Activated CD4-positive, CD25-positive, alpha-beta regulatory T cell (primary cell): ENCODE measurements around the gene DOCK4.

Experiments
- DNase-seq, 4 experiments: peaks; one replicate each; lab custom pipeline; 2025; lab: John Stamatoyannopoulos, UW

The DOCK4 gene

DNA sequence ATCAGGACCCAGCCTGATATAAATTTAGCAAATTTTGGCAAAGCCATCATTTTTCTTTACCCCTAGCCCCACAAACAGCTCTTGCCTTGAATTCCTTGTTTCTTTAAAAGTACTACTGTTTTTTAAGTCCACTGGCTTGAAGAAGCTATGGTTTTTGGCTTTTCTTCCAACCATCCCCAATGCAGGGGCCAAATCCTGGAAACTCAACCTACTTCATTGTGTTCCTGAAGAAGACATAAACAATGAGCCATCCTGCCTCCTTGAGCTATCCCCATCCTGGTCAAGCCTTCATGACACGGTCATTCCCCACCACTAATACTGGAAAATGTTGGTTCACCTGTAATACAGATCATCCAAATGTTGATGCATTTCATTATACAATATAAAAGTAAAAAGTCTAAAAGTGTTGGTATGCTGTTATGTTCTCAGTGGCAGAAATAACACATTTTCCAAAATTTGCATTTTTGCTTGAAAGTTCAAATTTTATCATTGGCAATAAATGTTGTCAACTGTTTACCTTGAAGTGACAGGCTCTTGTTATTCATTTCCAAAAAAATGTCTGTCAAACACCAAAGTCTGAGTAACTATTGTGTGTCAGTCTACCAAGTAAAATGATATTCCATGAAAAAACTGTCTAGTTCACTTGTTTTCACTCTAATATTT is 92.2 kb downstream of the DOCK4 start:
- no peak for DNase-seq

DNA sequence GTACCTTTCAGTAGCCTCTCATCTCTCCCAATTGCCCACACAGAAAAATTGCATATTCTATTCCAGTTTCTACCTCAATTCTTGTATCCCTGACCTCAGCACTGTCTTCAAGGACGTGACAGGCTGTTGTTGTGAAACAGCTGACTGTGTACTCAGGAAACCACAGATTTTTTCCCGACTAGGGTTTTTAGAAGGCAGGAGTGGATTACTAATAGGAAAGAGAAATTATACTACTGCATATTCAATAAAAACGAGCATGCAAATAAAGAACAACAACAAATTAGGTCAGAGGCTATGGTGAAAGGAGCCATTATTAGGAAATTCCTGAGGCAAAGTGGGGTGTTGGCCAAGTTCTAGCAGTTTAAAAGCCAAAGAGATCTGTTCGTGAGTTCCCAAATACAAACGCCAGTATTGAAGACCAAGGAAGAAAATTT is 93.4 kb downstream of the DOCK4 start:
- no peak for DNase-seq

DNA sequence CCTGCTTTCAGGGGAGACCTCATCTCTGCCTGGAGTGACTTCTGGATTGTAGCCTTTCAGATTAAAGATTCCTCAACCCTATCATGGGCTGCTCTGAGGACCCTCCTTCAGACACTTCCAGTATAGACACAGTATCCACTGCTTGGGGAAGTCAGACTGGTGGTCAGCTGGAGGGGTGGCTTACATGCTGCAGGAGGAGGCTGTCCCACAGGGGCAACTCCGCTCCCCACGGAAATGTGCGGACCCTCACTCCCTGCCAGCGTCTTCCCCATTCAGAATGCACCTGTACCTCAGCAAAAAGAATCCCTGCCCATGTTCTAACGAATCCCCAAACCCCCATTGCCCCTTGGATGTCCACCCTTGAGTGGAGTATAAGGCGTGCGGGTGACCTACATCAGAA is 95.5 kb downstream of the DOCK4 start:
- DNase-seq: no peak

DNA sequence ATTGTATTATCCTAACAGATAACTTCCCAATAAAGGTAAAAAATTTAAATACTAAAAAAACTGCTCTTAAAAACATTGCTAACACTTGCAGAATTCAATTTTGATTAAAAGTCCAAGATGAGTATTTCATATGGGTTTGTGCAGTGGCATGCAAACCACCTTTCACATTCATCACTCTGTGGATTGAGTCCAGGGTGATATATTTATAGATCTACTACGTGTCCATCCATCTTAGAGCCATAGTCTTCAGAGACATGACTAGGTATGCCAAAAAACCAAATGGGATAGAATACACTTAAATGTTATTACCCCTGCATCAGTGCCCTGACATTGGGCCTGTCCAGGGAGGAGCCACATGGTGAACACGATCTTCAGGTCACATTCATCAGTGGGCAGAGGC is 96.0 kb downstream of the DOCK4 start:
- no peak for DNase-seq

DNA sequence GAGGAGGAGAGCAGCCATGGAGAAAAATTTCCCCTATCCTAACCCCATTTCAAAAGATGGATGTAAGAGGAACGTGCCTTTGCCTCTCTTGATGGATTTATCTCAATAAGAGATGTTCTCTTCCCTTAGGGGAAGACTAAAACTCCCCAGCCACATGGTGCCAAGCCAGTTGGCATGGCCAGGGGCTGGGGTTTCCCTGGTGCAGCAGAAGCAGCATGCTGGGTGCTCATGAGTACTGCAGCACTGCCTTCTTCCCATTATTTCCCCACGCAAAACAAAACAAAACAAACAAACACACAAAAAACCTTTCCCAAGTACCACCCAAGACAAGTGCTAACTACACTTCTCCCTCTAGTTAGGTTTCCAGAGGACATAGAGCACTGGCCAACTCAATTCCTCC is 97.2 kb downstream of the DOCK4 start:
- no peak for DNase-seq

DNA sequence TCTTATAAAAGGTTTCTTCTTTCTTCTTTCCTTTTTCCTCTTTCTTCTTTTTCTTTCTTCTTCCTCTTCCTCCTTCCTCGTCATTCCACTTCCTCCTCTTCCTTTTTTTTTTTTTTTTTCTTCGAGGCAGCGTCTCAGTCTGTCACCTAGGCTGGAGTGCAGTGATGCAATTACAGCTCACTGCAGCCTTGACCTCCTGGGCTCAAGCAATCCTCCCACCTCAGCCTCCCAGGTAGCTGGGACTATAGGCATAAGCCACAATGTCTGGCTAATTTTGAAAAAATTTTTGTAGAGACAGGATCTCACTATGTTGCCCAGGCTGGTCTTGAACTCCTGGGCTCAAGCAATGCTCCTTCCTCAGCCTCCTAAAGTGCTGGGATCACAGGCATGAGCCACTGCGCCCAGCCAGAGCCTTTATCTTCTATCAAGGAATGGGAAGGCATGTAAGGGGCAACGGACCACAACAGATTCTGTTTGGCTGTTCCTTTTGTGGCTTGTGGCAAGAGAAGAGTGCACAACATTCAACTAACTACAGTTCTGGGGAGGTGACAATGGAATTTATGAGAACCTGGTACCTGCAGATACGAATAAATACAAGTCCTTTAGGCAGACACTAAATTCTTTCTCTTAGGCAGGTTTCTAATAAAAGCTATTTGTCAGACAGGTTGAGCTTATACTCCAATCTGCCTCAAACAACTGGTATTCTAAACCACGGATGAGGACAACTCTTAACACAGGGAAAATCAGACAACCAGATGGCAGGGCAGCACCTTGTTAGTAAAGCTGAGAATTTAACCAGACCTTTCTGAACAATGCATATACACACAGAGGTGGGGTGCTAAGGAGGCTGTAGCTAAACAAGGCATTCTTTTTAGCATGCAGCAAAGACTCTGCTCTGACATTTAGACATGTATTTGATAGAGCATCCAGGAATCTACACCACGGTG is 100.3 kb downstream of the DOCK4 start:
- DNase-seq: no peak

DNA sequence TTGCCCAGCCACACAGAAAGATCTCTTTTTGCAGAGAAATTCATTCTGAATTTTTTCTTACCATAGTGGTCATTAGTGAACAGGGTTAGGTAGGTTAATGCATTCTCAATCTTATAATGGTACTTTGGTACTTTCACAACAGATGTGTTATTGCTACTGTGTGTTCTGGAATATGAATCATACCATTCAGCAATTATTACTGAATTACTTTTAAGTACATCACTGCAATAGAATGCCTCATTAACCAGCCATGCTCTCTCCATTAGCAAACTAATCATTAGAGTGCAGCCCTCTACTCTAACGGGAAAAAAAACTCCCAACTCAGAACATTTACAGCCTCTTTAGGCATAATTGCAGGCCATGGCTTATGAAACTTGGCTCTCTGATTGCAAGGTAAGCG is 102.1 kb downstream of the DOCK4 start:
- DNase-seq: no peak

DNA sequence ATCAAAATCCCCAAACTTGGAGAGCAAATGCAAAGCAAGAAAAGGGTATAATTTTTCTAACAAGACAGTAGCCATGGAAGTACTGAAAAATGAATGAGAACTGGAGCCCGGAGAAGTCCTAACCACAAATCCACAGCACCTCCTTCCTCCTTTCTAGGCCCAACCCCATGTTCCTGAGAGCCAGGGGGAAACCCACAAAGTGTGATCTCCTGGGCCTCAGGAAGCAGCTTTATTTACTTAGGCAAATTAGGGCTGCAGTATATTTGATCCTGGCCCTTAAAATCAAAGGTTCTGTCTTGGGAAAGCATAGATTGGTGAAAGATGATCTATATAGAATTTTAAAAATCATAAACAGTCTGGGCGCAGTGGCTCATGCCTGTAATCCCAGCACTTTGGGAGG is 103.0 kb downstream of the DOCK4 start:
- DNase-seq: no peak

DNA sequence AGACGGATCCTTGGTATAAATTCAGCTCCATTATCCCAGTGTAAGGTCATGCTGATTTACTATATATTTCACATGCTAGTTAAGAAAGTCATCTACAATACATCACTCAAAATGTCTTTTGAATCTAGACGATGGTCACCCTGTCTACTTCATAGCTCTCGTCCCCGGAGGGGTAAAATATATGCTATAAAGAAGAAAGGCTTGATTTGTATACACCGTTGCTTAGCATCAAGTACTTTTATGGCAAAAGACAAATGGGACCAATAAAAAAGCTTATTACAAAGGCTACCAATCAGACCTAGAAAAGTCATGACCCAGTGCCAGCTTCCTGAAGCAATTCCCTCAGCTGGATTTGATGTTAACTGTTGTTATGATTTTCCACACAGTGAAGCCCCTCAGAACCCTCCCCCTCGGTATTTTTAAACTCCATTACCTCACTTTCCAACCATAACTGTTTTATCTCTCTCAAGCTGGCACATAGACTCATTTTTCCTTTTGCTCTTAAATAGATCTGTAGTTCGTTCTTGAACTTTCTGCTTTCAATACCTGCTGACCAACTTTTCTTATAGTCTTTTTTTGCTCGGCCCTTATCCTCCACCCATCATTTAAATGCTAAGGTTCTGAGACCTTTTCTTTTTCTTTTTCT is 104.9 kb downstream of the DOCK4 start:
- DNase-seq: no peak

DNA sequence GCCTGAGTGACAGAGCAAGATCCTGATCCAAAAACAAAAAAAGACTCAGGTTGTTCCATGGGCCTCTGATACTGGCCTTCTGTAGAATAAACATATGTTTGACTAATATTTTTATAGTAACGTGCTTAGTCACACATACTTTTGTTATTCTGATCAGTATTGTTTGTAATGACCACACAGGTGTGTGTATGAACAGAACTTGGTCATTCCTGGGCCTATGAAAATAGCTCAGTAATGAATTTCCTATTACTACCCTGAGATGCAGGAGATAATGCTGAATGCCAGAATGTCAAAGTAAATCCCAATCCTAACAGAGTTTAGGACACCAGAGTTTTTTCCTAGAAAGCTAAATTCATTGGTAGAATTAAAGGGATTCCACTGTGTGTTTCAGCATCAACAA is 108.7 kb downstream of the DOCK4 start:
- no peak for DNase-seq

DNA sequence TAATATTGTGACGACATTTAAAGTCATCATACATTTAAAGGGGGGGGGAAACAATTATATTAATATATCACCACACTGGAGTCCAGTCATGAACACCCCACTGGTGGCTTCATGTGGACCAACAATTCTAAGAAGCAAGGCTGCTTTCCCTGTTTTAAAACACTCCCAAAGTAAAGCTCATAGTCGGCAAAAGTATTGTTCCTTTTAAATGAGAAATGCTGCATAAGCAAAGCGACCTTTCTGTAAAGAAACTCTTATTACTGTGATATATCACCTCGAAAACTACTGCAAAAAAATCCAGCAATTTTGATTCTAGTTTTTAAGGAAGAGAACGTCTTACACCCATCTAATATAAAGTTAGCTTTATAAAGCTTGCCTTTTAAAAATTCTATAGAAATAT is 112.8 kb downstream of the DOCK4 start:
- no peak for DNase-seq

DNA sequence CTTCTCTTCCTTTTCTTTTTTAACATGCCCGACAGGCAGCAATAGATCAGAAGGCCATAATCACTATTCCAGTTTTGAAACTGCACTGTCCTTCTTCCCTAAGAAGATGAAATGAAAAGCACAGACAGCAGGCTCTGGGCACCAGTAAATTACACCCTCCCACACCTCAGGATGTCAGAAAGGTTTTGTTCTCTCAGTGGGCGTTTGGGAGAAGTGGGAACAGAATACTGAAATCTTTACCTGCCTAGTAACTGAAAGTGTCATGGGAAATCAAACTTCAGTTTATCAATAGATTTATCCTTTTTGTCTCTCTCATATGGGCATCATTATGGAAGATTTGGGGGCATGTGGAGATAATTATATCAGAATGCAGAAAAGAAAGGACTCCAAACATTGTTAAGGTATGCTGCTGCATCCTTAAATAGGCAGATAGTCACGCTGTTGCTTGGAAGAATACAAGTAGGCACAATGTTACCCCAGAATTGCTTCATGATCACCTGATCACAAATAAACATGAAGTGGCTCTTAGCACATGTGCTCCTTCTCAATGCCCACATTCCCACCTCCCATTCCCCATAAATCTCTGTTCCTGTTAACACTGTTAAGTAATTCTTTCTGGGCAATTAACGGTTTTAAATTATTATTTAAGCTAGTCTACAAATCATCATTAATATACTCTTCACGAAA is 113.3 kb downstream of the DOCK4 start:
- no peak for DNase-seq

DNA sequence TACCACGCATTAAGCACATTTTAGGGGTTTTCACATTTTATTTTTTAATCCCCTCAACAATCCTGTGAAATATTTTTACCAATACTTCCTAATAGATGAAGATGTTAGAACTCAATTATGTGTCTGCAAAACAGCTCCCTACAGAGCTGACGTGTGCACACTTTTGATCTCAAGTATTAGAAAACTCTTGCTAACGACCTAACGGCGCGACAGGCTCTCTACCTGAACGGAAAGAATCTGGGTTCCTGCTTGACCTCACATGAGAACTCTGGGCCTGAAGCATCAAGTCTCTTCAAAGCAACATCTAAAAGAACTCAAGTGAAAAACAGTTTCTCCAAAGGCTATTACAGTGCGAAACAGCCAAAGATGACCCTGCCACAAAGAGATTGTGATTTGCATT is 113.9 kb downstream of the DOCK4 start:
- no peak for DNase-seq

DNA sequence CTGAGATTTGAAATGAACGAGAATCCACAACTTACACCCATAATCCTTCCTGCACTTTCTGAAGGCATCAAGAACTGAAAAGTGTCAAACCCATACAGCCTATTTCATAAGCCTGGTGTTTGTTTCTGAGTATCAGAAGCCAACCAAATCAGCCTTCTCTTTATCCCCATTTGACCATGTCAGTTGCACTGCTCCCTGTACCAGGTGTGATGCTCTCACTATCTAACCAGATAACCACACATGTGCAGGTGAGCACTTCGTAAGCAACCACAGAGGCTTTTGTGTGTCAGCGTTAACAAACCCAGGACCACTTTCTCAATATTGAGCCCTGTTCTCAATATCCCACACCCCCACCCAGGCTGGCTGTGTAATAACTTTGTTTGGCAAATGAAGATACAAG is 114.4 kb downstream of the DOCK4 start:
- DNase-seq: no peak

DNA sequence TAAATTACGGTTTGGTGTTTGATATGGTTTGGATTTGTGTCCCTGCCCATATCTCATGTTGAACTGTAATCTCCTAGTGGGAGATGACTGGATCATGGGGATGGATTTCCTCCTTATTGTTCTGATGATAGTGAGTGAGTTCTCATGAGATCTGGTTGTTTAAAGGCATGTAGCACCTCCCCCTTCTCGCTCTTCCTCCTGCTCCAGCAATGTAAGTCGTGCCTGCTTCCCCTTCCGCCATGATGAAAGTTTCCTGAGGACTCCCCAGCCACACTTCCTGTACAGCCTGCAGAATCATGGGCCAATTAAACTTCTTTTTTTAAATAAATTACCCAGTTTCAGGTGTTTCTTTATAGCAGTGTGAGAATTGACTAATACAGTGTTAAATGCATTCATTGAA is 116.6 kb downstream of the DOCK4 start:
- no peak for DNase-seq

DNA sequence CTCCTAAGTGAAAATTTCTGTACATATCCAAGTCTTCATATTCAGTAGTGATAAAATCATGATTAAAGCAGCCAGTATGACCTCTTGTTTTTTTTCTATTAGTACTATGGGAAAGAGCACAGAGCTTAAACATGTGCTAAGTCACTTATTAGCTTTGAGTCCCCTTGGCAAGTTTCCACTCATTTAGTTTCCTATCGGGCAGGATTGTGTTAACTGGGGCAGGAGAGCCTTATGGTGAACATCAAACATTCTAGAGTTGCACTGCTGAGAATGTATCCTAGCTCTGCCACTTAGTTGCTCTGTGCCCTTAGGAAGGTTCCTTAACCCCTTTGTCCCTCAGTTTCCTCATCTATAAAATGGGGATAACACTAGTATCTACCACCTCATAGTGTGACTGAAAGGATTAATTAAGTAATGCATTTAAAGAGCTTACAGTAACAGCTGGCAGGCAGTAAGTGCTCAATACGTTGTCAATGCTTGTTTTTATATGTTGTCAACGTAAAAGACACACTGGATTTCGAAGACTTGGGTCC is 117.6 kb downstream of the DOCK4 start:
- no peak for DNase-seq

DNA sequence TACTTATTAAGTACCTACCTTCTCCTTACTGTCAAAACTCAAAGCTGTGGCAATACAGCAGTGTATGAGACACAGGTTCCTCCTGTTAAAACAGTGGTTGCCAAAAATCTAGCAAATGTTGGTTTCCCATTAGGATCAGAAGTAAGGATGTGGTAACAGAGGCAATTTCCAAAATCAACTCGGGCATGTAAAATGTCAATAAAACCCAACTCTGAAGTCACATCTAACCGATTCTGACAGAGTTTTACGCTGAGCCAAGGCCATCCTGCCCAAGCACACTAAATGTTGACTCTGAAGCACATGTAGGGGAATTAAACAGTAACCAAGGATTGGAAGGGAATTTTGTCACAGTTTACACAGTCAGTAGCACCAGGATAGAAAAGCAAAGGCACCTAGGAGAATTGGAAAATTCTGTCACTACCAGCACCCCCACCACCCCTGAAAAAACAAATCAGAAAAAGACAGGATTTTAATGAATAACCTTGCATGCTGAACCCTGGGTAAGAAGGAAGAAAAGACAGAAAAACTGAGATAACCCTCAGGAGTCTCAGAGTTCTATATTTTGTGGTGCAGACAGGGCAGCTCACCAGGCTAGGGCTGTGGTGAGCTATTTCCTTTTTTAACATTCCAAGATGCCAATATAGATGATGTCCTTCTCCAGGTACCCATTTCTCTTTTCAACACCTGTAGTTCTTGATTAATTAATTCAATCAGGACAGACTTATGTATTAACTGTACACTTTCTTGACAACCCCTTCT is 119.5 kb downstream of the DOCK4 start:
- no peak for DNase-seq

DNA sequence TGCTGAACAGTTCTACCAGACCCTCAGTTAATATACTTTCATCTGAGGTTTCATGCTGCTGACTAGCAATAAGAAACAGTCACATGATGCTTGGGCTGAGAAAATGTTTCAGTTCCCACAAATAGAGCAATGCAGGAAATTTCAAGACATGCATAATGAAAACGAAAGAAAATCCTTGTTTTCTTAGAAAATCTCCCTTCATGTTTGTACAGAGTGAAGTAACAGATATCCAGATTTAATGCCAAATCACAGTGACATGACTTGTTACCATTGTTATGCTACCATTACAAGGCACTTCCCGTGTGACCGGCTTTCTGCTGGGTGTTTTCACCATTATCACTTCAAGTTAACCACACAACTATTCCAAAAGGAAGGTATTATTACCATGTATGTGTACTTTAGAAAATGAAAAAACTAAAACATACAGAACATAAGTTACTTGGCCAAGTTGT is 121.7 kb downstream of the DOCK4 start:
- no peak for DNase-seq

DNA sequence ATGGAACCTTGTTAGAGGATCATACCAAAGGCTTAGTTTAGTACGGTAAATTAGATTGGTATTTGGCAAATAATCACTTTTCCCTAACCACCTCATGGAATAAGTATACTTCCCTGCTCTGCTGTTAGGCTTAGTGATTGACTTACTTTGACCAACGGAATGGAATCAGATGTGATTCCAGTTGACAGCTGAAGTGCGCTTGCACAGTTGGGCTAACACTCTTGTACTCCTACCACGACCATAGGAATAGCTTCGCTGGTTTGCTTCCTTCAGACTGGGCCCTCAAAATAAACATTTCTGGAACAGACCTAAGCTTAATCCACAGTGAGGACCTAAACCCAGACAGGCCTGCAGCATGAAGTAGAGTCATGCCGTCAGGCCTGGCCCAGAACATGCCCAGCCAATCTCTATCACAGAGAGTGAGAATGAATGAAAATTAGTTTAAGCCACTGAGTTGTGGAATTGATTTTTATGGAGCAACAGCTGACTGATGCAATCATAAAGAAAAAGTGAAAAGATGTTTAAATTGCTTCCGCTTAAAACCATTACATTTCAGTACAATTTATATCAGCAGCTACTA is 122.3 kb downstream of the DOCK4 start:
- no peak for DNase-seq

DNA sequence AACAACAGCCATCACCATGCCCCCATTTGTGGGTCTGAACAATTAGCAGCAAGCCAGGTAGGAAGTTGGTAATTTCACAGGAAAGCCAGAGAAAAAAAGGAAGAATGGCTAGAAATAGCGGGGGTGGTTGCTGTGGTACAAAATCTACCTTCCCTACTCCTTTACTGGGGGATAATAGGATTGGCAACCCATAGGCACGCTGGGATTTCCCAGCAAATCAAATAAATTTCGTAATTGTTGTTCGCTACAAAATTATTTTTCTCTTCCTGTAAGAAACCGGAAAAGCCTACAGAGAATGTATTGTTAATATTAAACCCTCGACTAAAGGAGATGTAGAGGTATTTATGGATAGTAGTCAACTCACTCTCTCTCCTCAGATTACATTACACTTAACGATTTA is 123.9 kb downstream of the DOCK4 start:
- no peak for DNase-seq

DNA sequence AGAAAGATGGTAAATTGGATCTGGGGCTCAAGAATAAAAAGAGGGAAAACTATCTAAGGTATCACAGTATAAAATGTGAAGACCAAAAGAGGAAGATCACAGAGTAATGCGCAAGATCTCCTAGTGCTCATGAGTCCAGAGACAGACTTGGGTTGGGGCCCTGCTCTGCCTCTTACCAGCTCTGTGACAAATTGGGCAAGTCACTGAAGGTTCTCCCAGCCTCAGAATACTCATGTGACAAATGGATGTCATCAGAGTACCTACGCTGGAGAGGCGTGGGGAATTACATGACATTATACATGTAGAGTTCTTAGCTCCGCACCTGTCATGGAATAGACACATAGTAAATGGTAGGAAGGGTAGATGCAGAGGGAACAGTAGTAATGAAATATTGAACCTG is 124.4 kb downstream of the DOCK4 start:
- DNase-seq: no peak
